HCT116 (cell line): ENCODE measurements around the gene TKTL1.

Experiments
- CTCF ChIP-seq, 3 experiments: fragments of 200-600 bp in 1 of 3; sonication (generic) in 1 of 3; IDR thresholded peaks in 2 of 3; conservative IDR thresholded peaks in 1 of 3; 2 replicates each; pipeline ENCODE4 v1.5.1; 2012 to 2017; ENCODE audit warnings: low read depth in 2 of 3, low read length in 2 of 3, antibody characterized with exemption in 1 of 3, borderline replicate concordance in 1 of 3, control low read depth in 1 of 3, mild to moderate bottlenecking in 1 of 3, mixed read lengths in 1 of 3, mixed run types in 1 of 3, moderate library complexity in 1 of 3; ENCODE audit not compliant: insufficient read depth in 1 of 3
- EZH2phosphoT487 ChIP-seq: fragments of 200-600 bp; IDR thresholded peaks from 2 replicates; pipeline ENCODE4 v1.6.1; 2018; ENCODE audit warnings: antibody characterized with exemption, borderline replicate concordance

DNA sequence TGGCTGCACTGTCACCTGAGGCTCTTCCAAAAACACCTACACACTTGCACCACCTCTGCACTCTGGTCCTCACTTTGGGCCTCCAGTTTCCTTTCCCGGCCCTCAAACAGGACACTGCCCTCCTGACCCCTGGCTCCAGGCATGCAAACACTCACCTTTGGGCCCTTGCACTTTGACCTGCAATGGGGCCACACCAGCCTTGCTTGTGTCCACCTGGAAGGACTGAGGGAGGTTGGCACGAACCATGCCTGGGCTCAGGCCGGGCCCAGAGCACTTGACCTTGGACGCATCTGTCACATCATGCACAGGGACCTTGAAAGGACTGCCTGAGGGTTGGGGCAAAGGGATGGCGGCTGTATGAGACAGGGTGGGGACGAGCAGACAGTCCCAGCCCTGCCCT lies 63.2 kb downstream of the TKTL1 start:
- TF ChIP-seq CTCF (IDR thresholded peaks at IDR 0.05 in 2 of 3, conservative IDR thresholded peaks at IDR 0.05 in 1 of 3; ENCODE audit: borderline replicate concordance in 1 of 3, insufficient read depth in 1 of 3, low read depth in 2 of 3, low read length in 2 of 3) (no peak), EZH2phosphoT487 (no peak)
